Parathyroid adenoma (tissue), 2 donors: ENCODE results near the gene ANAPC4.

Experiments
- H2AFZ ChIP-seq: fragments of 300-600 bp; sonication (generic); one replicate; pipeline ENCODE4 v1.7.0; 2017; ENCODE audit warnings: antibody characterized with exemption, mild to moderate bottlenecking
- H3K27ac ChIP-seq: fragments of 300-600 bp; sonication (generic); one replicate; pipeline ENCODE4 v1.7.0; 2017
- H3K27me3 ChIP-seq: fragments of 300-600 bp; sonication (generic); one replicate; pipeline ENCODE4 v1.7.0; 2017; ENCODE audit warnings: low read length; ENCODE audit not compliant: control insufficient read depth, insufficient read depth
- H3K36me3 ChIP-seq: fragments of 300-600 bp; sonication (generic); one replicate; pipeline ENCODE4 v1.7.0; 2017; ENCODE audit warnings: low read length; ENCODE audit not compliant: control insufficient read depth, insufficient read depth
- H3K4me1 ChIP-seq: fragments of 300-600 bp; sonication (generic); one replicate; pipeline ENCODE4 v1.7.0; 2017; ENCODE audit warnings: control low read depth
- H3K4me2 ChIP-seq: fragments of 300-600 bp; sonication (generic); one replicate; pipeline ENCODE4 v1.7.0; 2017; ENCODE audit warnings: low read length
- H3K4me3 ChIP-seq: fragments of 300-600 bp; sonication (generic); one replicate; pipeline ENCODE4 v1.7.0; 2017; ENCODE audit warnings: low read depth, low read length
- H3K79me2 ChIP-seq: fragments of 300-600 bp; sonication (generic); one replicate; pipeline ENCODE4 v1.7.0; 2017; ENCODE audit warnings: control low read depth
- H3K9ac ChIP-seq: fragments of 300-600 bp; sonication (generic); one replicate; pipeline ENCODE4 v1.7.0; 2017; ENCODE audit warnings: mild to moderate bottlenecking
- H3K9me3 ChIP-seq: fragments of 300-600 bp; sonication (generic); one replicate; pipeline ENCODE4 v1.7.0; 2017; ENCODE audit warnings: low read length; ENCODE audit not compliant: control insufficient read depth
- TF ChIP-seq, protein P1 (sequence below): fragments of 300-600 bp; sonication (generic); IDR thresholded peaks from one replicate; pipeline ENCODE4 v1.7.0; 2017; ENCODE audit warnings: antibody characterized with exemption, mild to moderate bottlenecking
- donor health status: primary hyperparathyroidism.

The ANAPC4 gene

DNA sequence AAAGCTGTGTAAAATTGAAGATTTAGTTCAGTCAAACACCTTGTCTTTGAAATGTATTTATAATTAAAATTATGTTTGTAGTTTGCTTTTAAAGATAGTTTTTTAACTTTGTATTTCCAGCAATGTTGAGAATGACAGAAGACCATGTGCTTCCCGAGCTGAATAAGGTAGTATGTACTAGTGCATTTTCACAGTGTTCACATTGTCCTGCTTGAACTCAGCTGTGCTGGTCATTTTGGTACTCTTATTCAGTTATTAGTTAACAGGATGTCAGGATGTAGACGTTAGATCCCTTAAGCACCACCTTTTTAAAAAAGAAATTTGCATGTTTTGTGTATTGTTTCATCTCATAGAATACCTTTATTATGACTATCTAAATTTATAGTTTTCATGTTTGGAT, 28.4 kb downstream of the ANAPC4 start:
- H3K9ac ChIP-seq, result no peak overlapping the region
- no peaks in the 10 kb centered on the region for H3K79me2 ChIP-seq
- TF ChIP-seq, protein P1, sequence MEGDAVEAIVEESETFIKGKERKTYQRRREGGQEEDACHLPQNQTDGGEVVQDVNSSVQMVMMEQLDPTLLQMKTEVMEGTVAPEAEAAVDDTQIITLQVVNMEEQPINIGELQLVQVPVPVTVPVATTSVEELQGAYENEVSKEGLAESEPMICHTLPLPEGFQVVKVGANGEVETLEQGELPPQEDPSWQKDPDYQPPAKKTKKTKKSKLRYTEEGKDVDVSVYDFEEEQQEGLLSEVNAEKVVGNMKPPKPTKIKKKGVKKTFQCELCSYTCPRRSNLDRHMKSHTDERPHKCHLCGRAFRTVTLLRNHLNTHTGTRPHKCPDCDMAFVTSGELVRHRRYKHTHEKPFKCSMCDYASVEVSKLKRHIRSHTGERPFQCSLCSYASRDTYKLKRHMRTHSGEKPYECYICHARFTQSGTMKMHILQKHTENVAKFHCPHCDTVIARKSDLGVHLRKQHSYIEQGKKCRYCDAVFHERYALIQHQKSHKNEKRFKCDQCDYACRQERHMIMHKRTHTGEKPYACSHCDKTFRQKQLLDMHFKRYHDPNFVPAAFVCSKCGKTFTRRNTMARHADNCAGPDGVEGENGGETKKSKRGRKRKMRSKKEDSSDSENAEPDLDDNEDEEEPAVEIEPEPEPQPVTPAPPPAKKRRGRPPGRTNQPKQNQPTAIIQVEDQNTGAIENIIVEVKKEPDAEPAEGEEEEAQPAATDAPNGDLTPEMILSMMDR, result no peak
- H3K4me3 ChIP-seq, result no peak overlapping the region
- no peaks in the 10 kb centered on the region for H3K36me3 ChIP-seq
- no peak overlapping the region for H3K27ac ChIP-seq
- no peak overlapping the region for H3K4me2 ChIP-seq
- no peaks in the 10 kb centered on the region for H3K27me3 ChIP-seq
- no peaks in the 10 kb centered on the region for H3K4me1 ChIP-seq
- no peaks in the 10 kb centered on the region for H3K9me3 ChIP-seq
- no peak overlapping the region for H2AFZ ChIP-seq

DNA sequence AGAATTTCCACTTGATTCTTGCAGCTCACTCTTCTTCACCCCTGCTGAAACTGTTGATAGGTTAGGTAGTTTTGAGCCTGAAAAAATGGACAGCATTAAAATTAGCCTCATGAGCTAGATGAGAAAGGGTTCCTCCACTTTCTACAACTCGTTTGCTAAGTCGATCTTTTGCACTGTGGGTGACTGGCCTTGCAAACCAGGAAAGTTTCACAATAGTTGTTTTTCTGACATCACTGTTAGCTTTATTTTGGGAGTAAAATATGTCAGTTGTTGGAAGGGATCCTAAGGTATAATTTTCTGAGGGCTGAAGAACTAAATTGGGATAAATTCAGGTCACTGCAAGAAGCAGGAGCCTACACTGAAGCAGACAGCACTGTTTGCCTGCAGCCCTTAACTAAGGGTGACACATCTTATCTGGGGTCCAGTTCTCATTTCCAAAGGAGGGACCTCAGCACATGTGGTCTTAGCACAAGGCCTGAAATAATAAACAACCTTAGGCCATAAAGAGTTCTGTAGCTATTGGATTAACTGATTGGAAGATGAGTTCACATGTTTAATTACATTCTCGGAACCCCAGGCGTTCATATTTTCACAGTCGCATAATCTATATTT, 29.1 kb downstream of the ANAPC4 start:
- no peak overlapping the region for H3K4me2 ChIP-seq
- no peaks in the 10 kb centered on the region for H3K4me1 ChIP-seq
- TF ChIP-seq, protein P1, result no peak
- no peak overlapping the region for H3K9ac ChIP-seq
- H3K79me2 ChIP-seq, result no peaks in the 10 kb centered on the region
- H3K27ac ChIP-seq, result no peak overlapping the region
- H3K36me3 ChIP-seq, result no peaks in the 10 kb centered on the region
- H3K4me3 ChIP-seq, result no peak overlapping the region
- no peak overlapping the region for H2AFZ ChIP-seq
- no peaks in the 10 kb centered on the region for H3K27me3 ChIP-seq
- H3K9me3 ChIP-seq, result no peaks in the 10 kb centered on the region

DNA sequence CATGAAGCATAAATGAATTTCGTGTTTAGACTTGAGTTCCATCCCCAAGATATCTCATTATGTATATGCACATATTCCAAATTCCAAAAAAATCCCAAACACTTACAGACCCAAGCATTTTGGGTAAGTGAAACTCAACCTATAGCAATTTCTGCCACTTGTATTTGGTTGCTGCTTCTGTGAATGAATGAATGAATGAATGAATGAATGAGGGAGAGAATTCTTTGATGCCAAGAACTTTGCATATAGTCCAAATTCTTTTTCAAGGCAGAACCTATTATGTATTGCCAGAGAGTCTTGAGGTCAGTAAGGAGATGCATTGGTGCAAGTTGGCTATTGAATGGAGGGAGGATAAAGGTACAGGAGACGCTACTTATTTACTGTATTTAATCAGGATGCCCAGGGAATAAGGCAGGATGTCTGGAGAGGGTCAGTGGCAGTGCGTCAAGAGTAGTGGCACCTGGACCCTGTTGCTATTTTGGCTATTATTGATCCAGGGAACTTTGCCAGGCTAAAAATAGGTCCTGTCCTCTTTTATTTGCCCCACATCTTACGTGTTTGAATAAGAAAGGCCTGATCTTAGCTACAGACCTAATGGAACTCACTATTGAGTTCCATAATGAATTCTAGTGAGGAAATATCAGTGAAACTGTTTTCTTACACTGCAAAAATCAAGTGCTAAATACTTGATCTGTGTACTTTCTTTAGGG, 33.9 kb downstream of the ANAPC4 start:
- no peak overlapping the region for H3K27ac ChIP-seq
- TF ChIP-seq, protein P1, result no peak
- H3K9ac ChIP-seq, result no peak overlapping the region
- no peak overlapping the region for H3K4me3 ChIP-seq
- no peak overlapping the region for H2AFZ ChIP-seq
- no peaks in the 10 kb centered on the region for H3K79me2 ChIP-seq
- H3K9me3 ChIP-seq, result no peaks in the 10 kb centered on the region
- H3K36me3 ChIP-seq, result no peaks in the 10 kb centered on the region
- H3K4me2 ChIP-seq, result no peak overlapping the region
- H3K27me3 ChIP-seq, result no peaks in the 10 kb centered on the region
- no peaks in the 10 kb centered on the region for H3K4me1 ChIP-seq

GRCh38 chr4:25413261-25413660, 36.2 kb downstream of the ANAPC4 start:
- Histone ChIP-seq H3K4me2 (no peak overlapping the region), H3K9ac (no peak overlapping the region), H3K79me2 (no peaks in the 10 kb centered on the region), H3K27me3 (no peaks in the 10 kb centered on the region), H3K9me3 (no peaks in the 10 kb centered on the region), H3K27ac (no peak overlapping the region), H3K36me3 (no peaks in the 10 kb centered on the region), H3K4me3 (no peak overlapping the region), H2AFZ (no peak overlapping the region), H3K4me1 (no peaks in the 10 kb centered on the region)
- TF ChIP-seq, protein P1, result no peak

GRCh38 chr4:25417014-25417413, 40.0 kb downstream of the ANAPC4 start:
- TF ChIP-seq, protein P1, result no peak
- H3K4me1 ChIP-seq, result no peaks in the 10 kb centered on the region
- H3K9ac ChIP-seq, result no peak overlapping the region
- no peak overlapping the region for H3K27ac ChIP-seq
- H2AFZ ChIP-seq, result no peak overlapping the region
- no peak overlapping the region for H3K4me2 ChIP-seq
- no peak overlapping the region for H3K4me3 ChIP-seq
- no peaks in the 10 kb centered on the region for H3K36me3 ChIP-seq
- H3K79me2 ChIP-seq, result no peaks in the 10 kb centered on the region
- H3K9me3 ChIP-seq, result no peaks in the 10 kb centered on the region
- H3K27me3 ChIP-seq, result no peaks in the 10 kb centered on the region
